ELR (cell line): ENCODE measurements around the gene TTLL6.
"Not testable (repeated sequence)": the region's sequence is repeated elsewhere in the genome, so short reads cannot be mapped to it uniquely, and the experiment has no call there.

Experiments
- DNase-seq: peaks from one replicate; pipeline ENCODE4 v3.0.0-alpha.2; 2015; ENCODE audit warnings: low read depth

Gene TTLL6

DNA sequence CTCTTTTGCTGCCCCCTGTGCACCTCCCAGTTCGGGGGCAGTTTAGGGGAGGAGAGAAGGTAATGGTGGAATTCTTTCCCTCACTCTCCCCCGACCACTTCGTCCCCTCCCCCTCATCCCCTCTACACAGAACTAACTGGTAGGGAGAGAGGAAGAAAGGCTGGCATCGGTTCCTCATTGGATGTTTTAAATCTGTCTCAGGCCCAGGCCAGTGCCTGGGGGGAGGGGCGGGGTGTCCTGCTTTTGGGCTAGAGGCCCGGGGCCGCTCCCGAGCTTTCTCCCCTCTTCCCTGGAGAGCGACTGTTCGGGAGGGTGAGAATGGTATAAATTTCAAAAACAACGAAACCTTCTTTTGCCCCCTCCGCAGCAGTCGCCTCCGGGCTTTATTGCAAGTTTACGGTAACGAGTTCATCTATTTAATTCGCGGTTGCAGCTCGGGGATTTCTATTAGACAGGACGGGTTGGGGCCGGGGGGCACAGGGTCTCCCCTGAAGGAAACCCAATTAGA, 94.1 kb downstream of the TTLL6 start, which contains the start of gene PRAC2:
Gene PRAC2 (plus strand): TSS at position 271 of the 508 bp plus-strand sequence. CDS start 1,226 bp downstream, outside the sequence.
- no peak for DNase-seq

- DNase-seq, result no peak
Observed at GRCh38 chr17:48722201-48722907, 94.7 kb downstream of the TTLL6 start, which contains the start of gene PRAC1. TSS of gene PRAC1 (minus strand) at chr17:48722518. CDS start at chr17:48722392, 126 bp downstream.

- DNase-seq, result no peak
Observed at GRCh38 chr17:48721009-48721402, 96.0 kb downstream of the TTLL6 start.

GRCh38 chr17:48720266-48721008, 96.6 kb downstream of the TTLL6 start:
- no peak for DNase-seq

DNA sequence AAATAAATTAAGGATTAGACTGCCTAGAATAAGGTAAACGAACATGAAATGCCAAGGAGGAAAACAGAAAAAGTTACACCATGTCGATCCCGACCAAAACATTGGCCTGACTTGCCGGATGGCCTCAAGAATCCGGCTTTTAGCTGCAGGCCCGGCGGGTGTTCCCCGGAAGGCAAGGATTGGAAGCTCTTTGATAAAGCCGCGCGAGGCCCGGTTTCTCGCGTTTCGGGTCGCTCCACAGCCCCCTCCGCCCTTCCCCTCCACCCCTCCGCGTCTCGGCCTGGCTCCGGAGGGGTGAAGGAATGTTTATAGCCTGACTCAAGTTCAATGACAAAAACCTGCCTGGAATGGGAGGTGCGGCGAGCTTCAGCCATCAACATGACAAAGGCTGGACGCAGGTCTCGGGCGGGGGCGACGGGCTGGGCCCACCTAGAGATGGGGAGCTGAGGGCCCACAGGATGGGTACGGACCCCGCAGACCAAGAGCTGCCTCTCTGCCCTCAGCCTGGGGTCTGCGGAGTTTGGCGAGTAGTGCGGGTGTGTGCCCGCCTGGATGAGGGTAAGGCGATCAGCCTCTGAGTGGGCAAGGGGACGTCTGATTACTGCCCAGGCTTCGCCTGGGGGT, 97.3 kb downstream of the TTLL6 start:
- no peak for DNase-seq

- DNase-seq, result no peak
Observed at GRCh38 chr17:48718761-48719641, 98.0 kb downstream of the TTLL6 start.

DNA sequence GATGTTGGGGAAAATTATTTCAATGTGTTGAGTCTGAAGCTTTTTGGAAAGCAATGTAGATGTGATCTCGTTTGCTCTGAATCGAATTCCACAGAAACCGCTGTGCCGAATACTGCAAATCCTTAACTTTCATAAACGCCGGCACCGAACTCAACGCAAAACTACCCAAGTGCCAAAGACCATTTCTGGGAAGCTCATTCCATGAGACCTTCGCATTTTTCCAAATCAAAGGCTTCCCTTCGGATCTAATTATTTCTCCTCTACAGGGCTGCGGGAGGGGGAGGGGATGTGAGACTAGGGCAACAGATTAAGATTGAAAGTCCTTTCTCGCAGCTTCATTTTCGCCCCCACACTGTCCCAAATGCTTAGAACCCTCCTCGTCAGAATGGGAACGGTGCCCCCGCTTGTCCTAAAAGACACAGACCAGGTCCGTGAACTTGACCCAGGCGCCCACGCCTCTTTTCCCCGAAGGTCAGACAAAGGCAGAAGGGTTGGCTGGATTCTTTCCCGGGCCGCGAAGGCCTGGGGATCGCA, 98.7 kb downstream of the TTLL6 start:
- no peak for DNase-seq

GRCh38 chr17:48717367-48718226, 99.4 kb downstream of the TTLL6 start:
- DNase-seq, result no peak

- not testable (repeated sequence) for DNase-seq
Observed at GRCh38 chr17:48716549-48716948, 100.5 kb downstream of the TTLL6 start.

DNA sequence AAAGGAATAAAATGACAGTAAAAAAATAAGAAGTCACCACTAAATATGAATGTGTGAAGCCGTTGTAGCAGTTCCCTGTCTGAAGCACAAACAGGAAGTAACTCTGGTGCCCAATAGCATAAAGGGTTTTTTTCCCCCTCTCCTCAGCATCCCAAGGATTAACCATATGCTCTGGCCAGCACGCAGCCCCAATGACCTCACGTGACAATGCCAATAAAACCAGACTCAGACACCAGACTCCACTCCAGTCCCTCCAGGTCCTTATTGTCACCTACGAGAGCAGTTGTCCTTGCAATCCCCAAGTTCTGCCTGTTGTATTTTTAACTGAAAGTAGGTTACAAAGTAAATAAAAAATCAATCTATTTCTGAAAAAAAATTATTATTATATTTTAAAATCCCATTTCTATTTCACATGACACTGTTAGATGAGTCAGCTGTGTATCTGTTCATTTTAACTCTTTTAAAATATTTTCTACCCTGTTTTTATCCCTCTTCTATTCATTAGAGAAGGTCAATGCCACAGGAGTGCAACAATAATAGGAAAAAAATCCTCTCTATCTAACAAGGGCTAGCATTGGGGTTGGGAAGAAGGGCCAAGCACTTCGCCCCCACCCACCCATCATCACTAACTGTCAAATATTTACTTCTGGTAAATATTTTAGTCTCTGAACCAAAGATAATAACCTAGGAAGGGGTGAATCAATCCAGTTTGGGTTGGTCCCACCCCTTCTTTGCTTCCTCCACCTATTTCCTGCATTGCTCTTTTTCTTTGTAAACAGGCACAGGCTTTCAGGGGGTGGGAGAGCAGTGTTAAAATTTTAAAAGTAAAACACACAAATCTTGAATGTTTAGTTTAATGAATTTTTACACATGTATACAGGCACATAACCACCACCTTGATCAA, 101.3 kb downstream of the TTLL6 start:
- DNase-seq, result no peak
